RKO (cell line): ENCODE data around the gene STAT5B.
"Not testable (repeated sequence)": the region's sequence is repeated elsewhere in the genome, so short reads cannot be mapped to it uniquely, and the experiment has no call there.

Experiments used
- DNase-seq: peaks from one replicate; pipeline ENCODE4 v3.0.0-alpha.2; 2016; ENCODE audit warnings: low spot score

The STAT5B gene

DNA sequence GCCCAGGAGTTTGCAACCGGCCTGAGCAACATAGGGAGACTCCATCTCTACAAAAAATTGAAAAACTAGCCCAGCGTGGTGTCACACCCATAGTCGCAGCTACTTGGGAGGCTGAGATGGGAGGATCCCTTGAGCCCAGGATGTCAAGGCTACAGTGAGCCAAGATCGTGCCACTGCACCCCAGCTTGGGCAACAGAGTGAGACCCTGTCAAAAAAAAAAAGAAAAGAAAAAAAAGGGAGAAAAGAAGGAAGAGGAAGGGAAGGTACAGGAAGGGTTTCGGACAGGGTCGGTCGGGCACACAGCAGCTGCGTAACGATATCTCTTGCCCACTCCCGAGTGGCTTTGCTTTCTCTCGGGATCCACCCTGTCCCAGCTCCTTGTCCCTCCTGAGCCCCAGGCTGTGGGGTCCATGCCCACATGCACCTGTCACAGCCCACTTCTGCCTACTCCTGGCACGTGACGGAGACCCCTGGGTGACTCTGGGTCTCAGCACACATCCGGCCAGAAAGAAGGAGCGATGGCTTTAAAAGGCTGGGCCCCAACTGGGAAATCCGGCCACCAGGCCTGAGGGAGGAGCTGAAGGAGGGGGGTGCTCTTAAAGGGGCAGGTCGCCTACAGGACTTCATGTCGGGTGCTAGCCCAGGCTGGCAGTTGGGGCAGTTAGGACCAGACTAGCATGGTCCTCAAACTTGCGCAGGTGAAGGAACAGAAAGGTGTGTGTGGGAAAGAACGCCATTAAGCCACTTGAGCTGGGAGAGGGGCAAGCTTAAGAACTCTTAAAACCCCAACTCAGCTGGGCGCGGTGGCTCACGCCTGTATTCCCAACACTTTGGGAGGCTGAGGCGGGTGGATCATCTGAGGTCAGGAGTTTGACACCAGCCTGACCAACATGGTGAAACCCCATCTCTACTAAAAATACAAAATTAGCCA lies 82.0 kb downstream of the STAT5B start, which contains the start of gene GHDC:
TSS of gene GHDC (minus strand) at position 526 of the 931 bp plus-strand sequence. CDS start 913 bp downstream, outside the sequence.
- DNase-seq, result peak; percentile 88

DNA sequence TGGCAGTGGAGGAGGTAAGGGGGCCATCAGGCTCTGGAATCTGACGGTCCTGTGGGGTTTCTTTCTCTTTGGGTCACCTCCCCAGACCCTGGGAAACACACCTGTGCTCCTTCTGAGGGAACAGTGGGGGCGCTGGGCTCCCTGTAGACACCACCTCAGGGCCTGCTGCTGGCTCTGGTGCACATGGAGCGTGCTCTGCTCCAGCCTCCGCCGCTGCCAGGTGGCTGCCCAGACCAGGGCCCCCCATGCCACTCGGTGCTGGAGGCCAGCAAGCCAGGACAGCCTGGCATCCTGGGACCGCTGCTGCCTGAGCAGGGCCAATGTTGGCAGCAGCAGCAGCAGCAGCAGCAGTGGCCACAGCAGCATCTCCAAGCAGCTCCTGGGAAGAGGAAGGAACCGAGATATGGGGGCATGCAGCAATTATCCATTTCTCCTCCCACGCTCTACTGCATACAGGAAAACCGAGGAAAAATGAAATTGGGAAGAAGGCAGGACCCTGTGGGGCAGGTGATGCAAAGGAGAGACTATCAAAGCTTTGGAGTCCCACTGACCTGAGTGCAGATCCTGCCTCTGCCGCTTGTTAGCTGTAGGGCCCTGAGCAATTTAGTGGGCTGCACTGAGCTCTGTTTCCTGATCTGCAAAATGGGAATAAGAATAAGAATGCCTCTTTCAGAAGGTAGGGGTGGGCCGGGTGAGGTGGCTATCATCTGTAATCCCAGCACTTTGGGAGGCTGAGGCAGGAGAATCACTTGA lies 82.8 kb downstream of the STAT5B start:
- no peak for DNase-seq

DNA sequence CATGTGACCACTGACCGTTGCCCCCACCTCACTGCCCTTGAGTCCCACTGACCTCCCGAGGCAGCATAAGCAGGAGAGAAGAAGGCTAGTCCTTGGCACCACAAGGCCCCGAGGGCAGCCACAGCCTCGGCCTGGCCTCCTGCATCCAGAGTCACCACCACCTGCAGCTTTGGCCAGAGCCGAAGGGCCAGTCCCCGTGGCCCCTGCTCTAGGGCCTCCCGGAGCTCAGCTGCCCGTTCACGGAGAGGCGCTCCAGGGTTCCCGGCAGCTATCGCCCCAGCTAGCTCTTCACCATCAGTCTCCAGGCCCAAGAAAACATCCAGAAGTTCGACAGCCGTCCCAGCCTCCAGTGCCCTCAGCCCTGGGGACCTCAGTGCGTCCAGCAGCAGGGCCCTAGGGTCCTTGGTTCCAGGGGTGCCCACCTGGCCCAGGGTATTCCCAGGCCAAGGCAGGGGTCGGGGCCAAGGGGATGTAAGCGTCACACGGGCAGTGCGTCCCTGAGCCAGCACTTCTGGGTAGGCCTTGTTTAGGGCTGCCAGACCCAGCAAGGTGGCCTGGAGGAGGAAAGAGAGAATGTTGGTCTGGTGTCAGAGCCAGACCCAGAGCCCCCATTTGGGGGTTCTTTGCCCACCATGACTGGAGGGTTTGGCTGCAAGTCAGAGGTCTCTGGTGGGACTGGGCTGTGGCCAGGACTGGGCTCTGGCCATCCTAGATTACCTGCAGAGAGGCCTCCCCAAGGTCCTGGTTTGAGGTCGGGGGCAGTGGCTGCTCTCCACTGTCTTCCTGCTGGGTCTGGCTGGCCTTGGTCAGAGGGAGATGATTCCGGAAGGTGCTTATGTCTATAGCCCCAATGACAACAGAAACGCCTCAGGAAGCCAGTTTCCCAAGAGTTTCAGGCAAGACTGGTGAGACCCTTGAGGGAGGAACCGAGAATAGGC lies 83.7 kb downstream of the STAT5B start:
- no peak for DNase-seq

DNA sequence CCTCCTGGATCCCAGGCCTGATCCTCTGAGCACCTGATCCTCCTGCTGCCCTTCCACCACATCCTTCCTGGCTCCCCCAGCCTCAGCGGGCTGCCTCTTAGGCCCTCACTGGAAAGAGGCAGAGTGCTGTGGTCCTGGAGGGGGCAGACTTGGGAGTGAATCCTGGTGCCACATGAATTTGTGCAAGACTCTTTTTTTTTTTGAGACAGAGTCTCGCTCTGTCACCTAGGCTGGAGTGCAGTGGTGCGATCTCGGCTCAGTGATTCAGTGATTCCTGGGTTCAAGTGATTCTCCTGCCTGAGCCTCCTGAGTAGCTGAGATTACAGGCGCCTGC lies 84.9 kb downstream of the STAT5B start:
- no peak for DNase-seq

DNA sequence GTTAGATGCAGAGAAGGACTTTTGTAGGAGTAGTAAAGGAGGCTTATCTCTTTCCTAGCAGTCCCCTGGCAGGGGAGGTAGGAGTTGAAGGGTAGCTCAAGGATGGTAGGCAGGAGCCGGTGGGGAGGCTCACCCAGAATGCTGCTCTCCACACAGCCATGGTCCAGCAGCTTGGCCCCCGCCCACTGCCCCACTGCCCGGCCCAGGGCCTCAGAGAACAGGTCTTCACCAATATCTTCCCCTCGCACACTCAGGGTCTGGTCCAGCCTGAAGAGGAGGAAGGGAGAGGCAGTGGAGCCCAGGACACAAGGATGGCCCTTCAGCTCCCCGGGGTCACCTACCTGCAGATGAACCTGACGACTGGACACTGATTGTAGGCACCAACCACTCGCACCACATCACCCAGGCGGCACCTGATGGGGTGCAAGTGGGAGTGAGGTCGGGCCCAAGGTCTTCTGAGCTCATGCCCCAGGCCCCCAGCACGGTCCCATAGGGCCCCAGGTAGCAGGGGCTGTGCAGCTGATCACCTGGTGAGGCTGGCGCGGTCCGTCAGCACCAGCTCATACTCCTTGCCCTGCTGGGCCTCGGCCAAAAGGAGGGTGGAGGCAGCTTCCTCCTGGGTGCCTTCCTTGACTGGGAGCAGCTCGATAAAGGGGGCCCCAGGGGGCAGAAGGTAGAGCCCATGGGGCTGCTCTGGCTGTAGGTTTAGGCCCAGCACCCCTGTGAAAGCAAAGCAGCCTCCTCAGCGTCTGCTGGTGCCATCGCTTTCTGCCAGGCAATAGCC lies 85.5 kb downstream of the STAT5B start:
- no peak for DNase-seq

DNA sequence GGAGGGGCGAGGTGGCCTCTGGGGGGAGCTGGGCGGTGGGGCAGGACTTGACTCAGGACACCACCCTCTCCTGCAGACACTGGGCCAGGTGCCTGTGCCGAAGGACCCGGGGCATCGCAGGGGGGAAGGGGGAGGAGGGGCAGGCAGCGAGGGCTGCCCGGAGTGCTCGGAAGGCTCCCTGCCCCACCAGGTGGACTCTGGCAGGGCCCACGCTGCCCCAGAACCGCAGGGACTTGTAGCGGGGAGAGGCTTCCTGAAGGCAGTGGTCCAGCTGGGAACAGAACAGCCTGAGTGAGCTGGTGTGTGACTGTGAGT lies 86.6 kb downstream of the STAT5B start:
- no peak for DNase-seq

DNA sequence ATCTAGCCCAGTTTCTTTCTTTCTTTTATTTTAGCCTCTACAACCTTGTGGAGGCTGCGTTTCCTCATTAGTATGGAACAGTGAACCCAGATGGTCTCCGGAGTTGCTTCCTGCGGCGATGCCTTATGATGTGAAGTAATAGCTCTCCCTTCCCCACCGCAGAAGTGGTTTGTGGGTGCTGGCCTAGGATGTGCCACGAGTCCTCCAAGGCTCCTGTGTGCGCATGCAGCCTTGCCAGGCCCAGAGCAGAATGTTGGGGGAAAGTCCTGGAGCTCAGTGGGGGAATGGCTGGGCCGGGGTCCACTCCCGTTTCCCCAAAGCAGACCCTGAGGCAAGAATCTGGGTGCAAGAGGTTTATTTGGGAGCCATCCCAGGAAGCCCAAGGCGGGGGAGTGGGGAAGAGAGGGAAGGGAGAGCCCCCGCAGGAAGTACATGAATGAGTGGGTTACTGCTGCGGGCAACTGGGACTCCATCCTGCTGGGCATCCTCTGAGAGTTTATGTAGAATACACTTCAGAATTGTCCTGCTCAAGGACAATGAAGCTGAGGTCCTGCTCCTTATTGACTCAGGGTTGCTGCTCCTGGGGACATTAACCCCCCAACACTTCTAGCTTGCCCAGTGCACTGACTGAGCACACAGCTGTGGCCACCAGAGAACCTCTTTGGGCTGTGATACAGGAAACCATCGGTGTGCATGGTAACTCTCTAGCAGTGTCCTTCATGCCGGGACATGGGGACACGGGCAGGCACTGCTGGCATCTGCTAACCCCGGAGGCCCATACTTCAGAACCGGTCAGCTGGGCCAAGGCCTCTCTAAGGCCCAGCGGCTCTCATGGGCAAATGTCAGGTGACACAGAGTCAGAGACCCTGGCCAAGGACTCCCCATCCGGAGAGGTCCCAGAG lies 87.2 kb downstream of the STAT5B start:
- DNase-seq, result no peak

DNA sequence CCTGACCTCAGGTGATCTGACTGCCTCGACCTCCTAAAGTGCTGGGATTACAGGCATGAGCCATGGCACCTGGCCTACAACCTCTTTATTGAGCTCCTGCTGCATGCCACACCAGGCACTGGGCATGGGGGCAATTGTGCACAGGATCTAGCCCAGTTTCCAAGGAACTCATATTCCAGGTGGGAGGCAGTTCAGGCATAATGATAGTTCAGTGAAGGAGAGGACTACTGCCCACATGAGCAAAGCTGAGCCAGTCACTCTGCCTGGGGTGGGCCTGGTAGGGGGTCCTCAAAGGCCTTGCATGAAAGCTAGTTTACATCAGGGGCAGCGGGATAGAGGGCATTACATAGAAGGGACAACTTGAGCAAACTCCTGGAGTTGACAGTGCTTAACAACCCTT lies 88.4 kb downstream of the STAT5B start:
- DNase-seq, result no peak

DNA sequence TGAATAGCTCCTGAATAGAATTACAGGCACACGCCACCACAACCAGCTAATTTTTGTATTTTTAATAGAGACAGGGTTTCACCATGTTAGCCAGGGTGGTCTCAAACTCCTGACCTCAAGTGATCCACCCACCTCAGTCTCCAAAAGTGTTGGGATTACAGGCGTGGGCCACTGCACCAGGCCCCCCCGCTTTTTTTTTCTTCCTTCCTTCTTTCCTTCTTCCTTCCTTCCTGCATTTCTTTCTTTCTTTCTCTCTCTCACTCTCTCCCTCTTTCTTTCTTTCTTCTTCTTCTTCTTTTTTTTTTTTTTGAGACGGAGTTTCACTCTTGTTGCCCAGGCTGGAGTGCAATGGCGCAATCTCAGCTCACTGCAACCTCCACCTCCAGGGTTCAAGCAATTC lies 90.0 kb downstream of the STAT5B start:
- DNase-seq, result not testable (repeated sequence)

DNA sequence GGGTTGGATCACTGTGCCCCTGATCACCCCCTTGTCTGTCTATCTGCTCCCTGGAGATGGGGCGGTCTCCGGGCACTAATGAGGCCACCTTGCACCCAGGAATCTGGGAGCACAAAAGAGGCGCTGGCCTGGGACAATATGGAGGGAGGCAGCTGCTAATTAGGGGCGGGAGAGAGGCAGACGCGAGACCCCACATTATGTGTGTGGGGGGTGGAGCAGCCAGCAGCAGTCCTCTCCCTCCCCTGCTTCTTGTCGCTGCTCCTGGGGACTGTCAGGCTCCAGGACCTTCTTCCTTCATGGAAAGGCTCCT lies 90.6 kb downstream of the STAT5B start:
- no peak for DNase-seq

DNA sequence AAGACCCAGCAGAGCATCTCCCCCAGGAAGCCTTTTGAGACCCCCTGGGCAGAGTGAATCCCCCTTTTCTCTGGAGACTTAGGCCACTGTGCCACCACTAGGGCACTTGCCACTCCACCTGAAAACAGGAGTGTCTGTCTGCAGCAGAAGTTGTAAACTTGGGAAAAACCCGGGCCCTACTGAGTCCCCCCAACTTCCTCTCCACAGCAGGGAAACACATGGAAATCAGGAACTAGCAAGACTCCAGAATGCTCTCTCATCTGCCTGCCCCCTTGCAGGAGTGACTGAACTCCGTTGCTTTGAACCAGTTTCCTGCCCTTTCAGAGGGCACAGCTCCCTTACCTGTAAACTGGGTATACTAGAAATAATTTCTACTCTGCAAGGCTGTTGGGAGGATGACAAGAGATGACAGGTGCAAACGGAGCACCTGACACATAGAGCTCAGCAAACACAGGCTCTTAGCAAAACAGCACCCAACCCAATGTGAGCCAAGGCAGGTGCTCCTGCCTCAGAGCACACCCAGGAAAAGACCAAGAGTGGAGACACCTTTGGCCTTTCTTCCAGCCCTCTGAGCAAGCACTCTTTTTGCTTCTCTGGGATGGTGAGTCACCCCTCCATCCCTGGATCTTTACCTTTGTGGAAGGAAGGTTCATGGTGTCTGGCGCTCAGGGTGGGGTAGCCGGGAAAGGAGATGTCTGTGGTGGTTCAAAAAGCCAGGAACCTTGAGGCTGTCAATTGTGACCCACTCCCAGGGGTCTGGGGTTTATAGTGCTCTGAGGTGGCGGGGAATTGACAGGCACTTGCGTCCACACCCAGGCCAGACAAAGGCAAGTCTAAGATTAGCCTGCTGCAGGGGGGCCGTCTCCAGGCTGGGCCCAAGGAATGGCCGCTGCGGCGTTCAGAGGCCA lies 91.2 kb downstream of the STAT5B start, which contains the start of gene HCRT:
TSS of gene HCRT (minus strand) at position 740 of the 908 bp plus-strand sequence. CDS start at position 653, 87 bp downstream.
- DNase-seq, result no peak

DNA sequence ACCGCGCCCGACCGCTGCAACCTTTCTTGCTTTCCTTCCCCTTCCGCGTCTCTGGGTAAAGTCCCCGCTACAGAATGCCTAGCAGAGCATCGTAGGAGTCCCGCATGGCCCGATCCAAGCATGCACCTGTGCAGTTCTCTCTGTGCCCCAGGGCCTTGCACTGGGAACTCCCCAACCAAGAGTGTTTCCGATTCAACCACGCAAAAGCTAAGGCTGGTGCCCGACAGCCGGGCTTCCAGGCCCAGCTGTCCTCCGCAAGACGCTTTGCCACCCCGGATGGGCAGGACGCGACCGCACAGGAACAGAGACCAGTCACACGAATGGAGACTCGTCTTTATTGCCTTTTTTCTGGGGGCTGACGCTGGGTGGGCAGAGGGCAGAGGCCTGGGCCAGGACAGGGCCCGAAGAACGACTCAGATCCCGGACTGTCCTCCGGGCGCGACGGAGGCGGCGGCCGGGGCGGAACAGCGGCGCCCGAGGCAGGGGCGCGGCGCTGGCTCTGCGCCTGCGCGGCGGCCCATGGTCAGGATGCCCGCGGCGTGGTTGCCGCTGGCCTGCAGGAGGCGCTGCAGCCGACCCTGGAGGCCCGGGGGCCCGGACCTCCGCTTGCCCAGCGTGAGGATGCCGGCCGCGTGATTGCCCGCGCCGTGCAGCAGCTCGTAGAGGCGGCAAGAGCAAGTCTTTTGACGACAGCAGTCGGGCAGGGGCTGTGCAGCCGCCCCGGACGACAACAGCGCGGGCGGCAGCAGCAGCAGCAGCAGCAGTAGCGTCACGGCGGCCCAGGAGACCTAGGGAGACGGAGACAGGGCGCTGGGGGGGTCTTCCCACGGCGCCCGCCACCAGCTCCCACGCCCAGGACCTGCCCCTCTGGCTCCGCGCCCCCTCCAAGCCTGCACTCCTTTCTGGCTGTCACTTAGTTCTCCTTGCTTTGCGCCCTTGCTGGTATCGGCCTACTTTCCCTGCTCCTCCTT lies 92.2 kb downstream of the STAT5B start:
- DNase-seq, result peak; percentile 69

DNA sequence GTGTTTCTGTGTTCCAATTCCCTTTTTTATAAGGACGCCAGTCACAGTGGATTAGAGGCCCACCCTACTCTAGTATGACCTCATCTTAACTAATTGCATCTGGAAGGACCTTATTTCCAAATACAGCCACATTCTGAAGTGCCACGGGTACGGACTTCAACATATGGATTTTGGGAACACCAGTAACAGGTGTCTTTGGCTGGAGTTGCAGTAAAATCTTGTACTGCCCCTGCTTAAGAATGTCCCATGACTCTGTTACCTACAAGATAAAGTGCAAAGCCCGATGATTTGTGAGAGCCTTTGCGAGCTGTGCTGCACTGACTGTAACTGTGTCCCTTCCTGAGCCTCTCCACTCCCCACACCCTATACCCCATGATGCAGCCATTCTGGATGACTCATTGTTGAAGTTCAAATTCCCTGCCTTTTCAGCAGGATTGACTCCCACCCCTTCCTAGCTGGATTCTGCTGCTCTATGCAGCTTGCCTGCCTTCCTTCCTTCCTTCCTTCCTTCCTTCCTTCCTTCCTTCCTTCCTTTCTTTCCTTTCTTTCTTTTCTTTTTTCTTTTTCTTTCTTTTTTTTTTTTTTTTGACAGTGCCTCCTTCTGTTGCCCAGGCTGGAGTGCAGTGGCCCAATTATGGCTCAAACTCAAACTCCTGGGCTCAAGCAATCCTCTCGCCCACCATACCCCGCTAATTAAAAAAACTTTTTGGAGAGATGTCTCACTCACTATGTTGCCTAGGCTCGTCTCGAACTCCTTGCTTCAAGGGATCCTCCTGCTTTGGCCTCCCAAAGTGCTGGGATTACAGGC lies 93.1 kb downstream of the STAT5B start:
- peak; percentile 48 for DNase-seq

DNA sequence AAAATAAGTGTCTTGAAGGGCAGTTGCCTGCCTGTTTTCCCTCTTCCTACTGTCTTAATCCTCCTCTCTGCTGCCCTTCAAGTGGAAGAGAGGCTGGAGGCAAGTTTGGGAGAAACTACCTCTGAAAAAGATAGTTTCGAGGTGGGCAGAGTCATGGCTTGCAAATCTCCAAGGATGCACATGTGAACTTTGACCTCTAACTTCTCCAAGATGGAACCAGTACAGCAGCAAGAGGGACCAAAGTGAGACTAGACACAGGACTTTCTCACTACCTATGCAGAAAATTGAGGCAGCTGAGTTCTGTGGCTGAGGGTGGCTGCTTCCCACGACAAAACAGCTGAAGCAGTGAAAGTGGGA lies 94.4 kb downstream of the STAT5B start:
- no peak for DNase-seq

DNA sequence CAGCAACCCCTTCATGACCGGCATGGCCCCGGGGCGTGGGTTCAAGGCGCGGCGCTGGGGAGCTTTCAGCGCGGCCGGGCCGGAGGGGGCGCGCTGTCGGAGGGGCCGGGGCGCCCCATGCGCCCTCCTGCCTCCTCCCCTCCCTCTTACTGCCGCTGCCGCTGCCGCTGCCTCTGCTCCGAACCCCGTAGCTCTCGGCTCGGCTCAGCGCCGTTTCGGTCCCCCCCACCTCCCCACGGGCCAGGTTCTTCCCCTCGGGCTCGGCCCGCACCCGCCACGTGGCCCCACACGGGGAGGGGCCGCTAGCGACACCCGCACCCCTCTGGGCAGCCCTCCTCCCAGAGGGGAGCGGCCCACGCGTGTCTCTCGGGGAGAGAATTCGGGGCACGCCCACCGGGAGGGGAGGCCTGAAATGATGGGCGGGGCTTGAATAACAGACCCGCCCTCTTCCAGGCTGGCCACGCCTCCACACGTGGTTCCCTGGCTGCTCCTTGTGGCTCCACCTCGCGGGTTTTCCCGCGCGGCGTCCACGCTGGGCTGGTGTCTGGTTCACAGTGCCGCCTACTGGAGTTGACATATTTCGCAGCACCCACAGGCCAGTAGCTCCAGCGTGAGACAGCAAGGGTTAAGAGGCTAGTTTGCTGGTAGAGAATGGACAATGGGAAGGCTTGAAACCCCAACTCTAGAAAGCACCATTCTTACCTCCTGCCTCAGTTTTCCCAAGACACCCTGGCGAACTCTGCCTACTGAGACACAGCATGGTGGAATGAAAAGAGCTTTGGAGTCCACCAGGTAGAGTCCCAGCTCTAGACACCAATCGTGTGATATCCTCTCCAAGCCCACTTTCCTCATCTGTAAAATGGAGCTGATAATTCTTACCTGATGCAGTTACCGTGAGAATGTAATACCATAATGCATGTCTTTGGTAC lies 95.0 kb downstream of the STAT5B start, which contains the start of gene KCNH4:
TSS of gene KCNH4 (minus strand) at position 221 of the 929 bp plus-strand sequence. CDS start at position 24, 197 bp downstream.
- DNase-seq, result no peak

DNA sequence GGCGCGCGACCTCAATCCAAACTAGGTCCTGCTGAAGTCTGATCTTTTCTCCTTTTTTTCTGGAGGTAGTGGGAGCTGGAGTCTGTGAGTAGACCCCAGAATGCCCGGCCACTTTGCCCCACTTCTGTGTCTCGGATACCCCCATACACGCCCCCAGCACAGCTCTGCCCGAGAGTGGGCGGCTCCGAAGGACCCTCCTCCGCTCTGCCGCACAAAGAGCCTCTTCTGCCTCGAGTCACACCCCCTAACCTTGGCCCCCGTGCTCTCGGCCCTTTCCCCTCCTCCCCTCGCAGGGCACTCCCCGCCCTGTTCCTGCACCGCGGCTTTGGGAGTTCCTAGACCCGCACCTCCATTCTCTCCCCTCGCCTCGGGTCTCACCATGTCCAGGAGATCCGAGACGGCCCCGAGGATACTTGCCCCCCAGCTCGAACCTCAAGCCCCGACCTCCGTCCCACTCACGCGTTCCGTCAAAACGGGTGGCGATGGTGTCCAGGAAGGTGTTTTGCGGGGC lies 95.7 kb downstream of the STAT5B start:
- DNase-seq, result no peak
